ENCODE results near the gene AARS2.
"Not testable (repeated sequence)": the region's sequence is repeated elsewhere in the genome, so short reads cannot be mapped to it uniquely, and the experiment has no call there.

AARS2 gene

DNA sequence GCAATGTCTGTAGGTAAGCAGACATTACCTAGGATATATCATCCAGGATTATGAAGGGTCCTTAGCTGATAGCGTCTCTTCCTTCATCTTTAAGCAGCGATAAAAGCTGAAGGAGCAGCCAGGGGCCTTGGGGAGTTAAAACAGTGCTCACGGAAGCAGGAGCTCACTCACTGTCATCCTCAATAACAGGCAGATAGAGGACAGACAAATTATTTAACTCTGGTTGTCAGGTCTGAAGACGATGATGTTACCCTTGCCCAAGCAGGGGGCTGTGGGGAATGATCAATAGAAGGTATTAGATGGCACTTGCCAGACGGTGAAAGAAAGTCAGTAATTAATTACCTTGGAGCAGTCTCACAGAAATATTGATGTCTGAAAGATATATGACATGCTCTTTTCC lies 16.7 kb upstream of the AARS2 start:
- no peak for DNase-seq

DNA sequence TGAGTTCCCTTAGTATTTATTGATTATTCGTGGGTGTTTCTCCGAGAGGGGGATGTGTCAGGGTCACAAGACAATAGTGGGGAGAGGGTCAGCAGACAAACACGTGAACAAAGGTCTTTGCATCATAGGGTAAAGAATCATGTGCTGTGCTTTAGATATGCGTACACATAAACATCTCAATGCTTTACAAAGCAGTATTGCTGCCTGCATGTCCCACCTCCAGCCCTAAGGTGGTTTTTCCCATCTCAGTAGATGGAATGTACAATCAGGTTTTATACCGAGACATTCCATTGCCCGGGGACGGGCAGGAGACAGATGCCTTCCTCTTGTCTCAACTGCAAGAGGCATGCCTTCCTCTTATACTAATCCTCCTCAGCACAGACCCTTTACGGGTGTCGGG lies 15.1 kb upstream of the AARS2 start:
- not testable (repeated sequence) for DNase-seq

DNA sequence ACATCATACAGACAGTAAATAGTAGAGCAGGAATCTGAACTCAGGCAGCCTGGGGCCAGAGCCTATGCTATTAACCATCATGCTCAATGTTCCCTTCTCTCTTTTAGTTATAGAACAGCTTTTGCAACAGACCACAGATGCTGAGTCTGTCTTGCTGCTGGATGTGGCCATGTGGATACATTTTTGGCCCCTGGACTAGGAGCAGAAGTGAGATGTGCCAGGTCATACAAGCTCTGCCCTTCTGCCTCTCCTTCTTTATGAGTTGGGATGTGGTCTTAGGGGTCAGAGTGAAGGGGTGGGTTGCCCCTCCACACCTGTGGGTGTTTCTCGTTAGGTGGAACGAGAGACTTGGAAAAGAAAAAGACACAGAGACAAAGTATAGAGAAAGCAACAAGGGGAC lies 14.6 kb upstream of the AARS2 start:
- no peak for DNase-seq

DNA sequence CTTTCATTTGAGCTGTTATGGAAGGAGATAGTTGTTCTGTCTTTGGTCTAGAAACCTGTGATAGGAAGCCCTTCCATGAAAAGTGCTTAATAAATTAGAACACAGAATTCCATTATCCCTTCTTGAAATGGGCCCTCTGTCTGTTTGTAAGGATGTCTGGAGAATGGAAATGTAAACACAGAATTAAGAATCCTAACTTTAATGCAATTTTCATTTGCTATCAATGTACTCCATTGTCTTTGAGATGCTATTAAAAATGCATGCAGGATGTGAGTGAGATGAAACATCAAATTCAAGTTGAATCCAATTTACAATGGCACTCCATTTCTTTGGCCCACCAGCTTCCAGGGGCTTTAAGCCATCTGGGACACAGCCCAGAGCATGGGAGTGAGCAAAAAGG lies 13.9 kb upstream of the AARS2 start:
- no peak for DNase-seq

DNA sequence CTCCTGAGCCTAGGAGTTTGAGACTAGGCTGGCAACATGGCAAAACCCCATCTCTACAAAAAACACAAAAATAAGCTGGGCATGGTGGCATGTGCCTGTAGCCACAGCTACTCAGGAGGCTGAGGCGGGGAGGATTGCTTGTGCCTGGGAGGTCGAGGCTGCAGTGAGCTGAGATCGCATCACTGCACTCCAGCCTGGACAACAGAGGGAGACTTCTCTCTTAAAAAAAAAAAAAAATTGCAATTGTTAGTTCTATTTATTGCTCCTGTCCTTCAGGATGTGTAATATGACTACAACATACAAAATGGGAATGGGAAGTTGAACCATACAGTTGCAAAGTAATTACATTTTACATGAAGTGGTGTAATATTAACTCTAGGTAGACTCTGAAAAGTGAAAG lies 8.1 kb upstream of the AARS2 start:
- no peak for DNase-seq

DNA sequence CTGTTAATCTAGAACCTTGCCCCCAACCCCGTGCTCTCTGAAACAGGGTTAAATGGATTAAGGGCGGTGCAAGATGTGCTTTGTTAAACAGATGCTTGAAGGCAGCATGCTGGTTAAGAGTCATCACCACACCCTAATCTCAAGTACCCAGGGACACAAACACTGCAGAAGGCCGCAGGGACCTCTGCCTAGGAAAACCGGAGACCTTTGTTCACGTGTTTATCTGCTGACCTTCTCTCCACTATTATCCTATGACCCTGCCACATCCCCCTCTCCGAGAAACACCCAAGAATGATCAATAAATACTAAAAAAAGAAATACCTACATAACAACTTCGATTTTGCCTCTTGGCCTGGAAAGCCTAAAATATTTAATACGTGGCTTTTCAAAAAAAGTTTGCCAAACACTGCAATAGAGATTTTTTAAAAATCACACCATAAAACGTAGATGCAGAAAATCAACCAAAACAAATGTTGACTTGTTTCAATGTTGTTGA lies 4.0 kb upstream of the AARS2 start:
- not testable (repeated sequence) for DNase-seq

DNA sequence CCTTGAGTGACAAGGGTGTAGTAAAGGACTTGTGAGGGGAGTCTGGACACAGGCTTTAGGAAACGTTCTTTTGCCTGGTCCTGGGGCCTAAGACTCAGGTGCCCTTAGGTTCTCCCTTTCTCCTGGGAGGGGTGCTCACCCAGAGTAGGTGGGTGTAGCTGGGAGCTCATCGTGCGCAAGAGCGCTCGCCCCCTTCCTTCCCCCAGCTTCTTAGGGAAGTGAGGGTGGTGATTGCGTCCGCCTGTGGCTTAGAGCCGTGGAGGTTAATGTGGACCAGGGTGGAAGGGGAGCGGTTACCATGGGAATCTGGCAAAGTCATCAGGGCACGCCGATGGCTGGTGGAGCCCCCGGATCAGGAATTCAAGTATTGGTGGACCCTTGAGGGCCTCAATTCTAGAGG lies 3.3 kb upstream of the AARS2 start:
- no peak for DNase-seq

DNA sequence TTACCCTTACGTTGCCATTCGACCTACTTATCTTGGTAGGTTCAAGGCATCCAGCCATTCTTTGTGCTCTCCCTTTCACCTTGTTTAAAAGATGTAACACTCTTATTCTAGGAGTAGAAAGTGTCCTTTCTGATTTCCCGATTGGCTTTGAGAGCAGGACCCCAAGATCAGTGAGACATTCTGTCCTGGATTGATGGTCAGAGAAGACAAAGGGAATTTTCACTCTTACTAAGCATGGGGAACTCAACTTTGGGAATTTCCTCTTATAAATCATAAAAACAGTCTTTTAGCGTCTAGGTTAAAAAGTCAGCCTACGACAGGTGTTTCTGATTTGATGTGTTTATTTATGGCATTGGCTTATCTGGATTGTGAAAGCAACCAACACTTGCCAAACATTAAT lies 2.8 kb upstream of the AARS2 start:
- no peak for DNase-seq

DNA sequence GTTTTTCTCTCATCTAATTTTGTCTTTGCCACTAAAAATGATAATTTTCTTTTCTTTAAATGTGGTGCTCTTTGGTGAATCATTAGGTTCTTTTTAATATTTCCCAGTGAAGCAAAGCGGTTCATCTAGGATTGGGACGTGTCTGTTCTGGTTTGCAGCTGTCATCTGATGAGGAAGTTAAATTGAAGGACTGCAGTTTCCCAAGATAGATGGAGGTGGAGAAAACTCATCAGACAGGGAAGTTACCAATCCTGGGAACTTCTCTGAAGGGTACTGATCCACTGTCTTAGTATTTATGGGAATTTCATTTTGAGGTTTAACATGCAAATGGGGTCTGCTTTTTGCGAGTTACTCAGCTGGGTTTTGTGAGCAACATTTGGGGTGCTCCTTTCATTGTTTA lies 2.4 kb upstream of the AARS2 start:
- no peak for DNase-seq

DNA sequence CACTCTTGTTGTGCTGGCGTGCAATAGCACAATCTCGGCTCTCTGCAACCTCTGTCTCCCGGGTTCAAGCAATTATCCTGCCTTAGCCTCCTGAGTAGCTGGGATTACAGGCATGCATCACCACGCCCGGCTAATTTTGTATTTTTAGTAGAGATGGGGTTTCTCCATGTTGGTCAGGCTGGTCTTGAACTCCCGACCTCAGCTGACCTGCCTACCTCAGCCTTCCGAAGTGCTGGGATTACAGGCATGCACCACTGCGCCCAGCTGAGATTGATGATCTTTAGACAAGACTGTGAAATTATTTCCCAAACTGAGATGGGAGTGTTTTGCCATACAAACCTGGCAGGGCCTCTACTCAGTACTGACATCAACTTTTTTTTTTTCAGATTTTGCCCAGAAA lies 1.5 kb upstream of the AARS2 start:
- DNase-seq, result not testable (repeated sequence)

DNA sequence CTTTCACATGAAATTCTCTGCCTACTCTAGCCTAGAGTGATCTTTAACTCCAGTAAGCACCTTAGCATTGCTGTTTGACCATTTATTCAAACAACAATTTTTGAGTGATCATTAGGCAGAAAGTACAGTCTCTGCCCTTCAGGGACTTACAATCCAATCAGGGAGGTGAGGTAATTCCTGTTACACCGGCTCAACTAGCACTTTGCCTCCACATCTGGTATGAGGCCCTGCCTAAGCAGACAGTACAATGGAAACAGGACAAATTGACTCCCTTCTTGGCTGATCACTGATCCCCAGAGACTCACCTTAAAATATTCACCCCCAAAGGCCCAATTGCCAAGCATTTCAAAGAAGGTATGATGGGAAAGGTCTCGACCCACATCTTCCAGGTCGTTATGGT lies 1.4 kb downstream of the AARS2 start:
- DNase-seq, result no peak

DNA sequence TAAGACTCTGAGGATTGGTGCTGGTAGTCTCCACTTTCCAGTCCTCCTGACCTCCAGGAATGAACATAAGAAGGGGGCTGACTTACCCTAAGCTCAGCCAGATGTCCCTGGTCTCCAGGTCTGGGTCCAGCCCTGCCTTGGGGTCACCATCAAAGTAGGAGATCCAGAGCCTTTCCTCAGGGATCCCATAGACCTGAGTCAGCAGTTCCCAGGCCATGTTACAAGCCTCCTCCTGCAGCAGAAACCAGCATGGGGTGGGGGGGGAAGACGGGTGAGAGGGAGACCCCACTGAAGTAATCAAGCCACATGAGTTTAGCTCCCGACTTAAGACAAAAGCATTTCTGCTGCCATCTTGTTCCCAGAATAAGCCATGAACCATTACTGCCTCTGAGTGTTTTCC lies 1.8 kb downstream of the AARS2 start:
- no peak for DNase-seq

DNA sequence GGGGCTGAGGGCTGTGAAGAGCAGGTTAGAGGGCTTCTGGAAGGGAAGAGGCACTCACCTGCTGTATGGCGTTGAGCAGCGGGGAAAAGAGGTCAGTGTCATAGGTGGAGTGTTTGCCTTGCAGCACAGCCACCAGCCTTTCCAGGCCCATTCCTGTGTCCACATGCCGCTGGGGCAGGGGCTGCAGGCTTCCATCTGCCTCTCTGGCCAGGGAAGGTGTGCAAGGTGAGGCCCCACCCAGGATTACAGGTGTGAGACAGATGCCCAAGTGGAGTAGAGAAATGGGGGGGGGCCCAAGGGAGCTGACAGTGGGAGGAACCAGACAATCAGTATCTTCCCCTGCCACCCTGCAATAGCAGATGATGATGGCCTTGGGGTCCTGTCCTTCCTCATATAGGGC lies 2.9 kb downstream of the AARS2 start:
- no peak for DNase-seq

DNA sequence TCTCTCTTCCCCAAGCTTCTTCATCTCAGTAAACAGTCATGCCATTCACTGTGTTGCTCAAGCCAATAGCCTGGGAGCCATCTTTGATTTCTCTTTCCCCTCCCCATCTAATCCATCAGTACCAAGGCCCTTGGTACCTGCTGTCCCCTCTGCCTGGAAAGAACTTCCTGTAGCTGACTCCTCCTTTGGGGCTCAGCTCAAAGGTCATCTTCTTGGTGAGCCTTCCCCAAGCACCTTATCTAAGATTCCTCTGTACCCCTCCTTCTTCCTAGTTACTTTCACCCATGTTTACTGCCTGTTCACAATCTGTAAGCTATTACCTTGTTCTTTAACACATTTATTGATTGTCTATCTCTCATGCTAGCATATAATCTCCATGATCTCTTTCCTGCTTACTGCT lies 3.5 kb downstream of the AARS2 start:
- DNase-seq, result no peak

DNA sequence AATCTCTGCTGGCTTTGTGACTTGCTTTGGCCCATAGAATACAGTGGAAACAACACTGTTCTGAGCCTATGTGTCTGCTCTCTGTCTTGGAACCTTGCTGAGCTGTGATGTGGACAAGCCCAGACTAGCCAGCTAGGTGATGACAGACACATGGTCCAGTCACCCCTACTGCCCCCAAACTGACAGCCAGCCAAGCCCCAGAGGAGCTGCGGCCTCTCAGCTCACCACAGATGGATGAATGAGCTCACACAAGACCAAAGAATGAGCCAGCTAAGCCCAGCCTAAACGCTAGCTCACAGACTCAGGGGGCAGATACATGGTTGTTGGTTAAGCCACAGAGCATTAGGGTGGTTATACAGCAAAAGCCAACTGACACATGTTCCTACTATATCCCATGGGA lies 4.1 kb downstream of the AARS2 start:
- no peak for DNase-seq

DNA sequence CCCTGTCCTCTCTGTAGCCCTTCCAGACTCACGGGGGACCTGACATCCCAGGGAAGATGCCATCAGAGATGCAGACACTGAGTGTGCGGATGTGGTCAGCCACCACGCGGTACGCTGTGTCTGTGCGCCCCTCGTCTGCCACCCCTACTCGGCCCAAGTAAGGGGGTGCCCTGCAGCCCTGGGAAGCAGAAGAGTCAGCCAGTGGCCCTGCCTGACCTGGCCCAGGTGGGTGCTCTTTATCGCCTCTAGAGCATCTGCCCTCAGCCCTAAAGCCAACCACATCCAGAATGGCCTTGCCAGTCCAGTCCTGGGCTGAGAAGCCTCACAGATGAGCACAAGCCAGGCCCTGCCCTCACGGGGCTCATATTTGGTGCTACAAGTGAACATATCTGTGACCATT lies 5.9 kb downstream of the AARS2 start:
- DNase-seq, result no peak

DNA sequence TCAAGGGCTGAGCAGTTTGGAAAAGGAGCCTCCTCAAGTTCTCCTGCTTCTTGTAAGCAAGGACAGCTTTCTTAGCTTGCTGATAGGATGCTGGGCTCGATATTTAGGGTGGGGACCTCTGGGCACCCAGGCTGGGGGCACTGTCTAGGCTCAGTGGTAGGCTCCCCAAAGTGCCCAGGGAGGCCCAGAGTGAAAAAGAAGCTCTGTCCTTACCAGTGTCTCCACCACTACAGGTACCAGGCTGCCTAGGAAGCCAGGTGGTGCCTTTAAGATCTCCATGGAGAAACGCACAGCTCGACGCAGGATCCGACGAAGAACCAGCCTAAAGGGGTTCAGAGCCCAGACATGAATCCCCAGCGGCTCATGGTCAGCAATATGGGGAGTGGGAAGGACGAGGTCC lies 6.4 kb downstream of the AARS2 start:
- no peak for DNase-seq

DNA sequence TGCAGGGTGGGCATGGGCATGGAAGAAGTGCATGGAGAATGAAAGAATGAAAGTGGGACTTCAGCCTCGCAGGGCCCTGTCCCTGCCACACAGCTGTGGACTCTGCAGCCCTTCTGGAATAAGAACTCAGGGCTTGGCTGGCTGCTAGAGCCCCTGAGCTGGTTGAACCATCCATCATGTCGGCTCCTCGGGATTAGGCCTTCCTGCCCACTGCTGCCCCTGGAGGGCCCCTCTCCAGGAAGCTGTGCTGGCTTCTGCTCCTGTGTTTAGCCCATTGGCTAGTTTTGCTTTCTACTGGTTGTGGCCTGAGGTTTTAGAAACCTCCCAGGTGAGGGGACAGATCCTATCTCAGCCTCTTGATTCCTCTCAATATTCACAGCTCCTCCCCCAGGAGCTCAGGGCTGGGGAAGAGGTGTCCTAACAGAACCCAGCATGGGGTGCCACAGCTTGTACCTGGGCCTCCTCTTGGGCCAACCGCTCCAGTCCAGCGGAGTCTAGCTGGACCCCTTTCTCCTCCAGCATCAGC lies 7.9 kb downstream of the AARS2 start:
- DNase-seq, result no peak

DNA sequence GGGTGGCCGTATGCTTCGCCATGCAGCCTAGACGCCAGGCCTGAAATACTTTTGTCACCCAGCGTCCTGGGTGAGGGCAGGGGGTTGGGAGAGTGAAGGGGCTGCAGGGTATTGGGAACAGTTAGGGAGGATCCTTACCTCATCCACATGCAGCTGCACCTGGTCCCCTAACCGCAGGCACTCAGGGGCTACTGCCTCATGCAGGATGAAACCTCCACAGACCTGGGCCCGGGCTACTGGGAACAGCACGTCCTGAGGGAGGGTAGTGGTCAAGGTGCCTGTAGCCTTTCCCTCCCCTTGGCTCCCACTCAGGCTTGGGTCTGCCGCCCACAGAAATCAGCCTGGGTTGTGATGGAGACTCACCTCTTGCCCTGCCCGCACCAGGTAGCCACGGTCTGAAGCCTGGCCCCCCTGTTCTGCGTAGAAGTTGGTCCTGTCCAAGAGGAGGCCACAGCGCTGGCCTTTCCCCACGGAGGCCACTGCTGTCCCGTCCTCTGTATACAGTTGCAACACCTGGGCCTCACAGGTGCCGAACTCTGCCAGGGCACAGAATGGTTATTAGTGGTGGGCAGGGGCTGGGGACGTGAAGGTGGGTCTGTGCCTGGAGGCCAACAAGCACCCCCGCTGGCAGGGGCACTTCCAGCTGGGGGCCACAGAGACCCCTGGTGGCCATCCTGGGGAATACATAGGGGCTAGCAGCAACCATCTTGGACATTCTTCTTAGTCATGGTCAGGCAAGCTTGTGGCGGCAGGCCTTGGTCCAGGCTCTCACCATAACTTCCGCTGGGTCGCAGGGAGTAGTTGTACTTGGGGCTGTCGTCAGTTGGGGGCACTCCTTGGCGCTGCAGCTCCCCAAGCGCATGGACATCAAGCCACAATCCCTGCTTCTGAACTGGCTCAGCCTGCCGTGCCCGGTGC lies 8.6 kb downstream of the AARS2 start:
- peak; percentile 43 to 50 for DNase-seq

DNA sequence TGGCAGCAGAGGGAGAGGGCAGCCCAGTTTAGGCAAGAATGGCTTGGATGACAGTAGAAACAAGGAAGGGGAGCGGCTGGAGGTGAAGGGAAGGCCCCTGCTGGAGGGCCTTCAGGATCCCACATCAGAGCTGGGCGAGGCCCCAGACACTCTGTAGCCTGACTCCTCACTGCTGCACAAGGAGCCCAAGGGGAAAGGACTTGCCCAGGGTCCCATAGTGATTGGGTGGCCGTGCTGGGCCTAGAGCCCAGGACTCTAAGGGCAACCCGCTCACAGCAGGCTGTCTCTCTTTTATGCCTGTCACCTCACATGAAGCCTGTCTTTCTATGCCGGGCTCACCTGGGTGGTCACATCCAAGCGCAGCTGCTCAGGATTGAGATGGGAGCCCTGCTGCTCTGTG lies 9.3 kb downstream of the AARS2 start:
- no peak for DNase-seq

DNA sequence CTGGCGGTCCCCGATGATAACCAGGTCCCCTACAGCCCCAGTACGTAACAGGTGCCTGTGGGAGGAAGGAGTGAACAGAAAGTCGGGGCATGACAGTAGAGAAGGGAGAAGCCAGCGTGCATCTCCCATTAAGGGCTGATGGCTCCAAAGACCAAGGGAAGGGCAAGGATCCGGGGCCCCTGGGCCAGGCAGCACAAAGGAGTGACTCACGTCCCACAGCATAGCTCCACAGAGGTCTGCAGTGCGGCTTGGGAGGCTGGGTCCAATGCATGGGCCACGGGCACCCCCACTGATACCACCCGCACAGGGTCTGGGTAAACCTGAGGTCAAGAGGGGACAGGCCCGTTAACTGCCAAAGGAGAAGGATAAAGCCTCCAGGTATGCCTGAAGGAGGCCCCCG lies 10.3 kb downstream of the AARS2 start:
- DNase-seq, result no peak

DNA sequence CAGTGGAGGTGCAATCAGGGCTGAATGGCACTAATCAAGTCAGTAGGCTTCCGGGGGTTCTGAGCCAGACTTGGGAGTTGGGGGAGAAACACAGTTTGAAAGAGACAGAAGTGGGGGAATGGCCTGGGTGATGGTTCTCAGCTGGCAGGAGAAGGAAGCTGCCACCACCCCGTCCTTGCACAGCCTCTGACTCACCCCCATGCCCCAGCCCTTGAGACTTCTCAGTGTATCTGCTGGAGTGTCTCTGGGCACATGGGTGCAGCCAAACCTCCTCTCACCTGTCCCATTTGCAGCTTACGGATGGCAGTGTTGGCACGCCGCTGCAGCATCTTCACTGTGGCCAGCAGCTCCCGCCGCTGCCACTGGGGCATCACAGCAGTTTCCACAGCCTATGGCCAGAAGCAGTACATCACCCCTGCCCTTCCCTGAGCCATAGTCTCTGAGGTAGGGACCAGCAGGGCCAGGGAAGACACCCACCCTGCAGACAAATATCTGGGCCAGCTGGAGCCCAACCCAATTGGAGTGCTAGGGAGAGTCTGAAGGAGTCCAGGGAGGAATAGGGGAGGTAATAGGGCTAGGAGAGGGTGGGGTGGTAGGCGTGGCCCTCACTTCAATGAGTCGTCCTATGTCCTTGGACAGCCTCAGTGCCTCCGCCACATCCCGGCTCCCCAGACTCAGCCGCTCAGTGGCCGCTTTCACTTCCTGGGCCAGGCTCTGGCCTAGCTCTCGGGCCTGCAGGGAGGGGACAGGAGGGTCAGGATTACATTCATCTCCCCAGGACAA lies 11.2 kb downstream of the AARS2 start:
- DNase-seq, result no peak

DNA sequence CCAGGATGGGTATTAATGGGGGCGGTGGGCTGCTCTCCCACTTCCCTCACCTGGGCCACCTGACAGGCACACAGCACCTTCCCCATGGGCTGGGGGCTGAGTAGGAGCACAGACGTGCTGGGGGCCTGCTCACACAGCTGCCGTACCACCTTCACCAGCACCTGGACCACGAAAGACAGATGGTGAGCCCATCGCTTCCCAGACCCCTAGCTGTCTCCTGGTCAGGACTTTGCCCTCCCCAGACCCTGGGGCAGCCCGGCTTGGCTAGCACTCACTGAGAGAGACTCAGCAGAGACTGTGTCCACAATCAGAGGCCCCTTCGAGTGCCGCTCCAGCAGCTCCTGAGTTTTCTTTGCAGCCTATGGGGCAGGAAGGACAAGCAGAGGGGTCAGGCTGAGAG lies 12.0 kb downstream of the AARS2 start:
- DNase-seq, result no peak

DNA sequence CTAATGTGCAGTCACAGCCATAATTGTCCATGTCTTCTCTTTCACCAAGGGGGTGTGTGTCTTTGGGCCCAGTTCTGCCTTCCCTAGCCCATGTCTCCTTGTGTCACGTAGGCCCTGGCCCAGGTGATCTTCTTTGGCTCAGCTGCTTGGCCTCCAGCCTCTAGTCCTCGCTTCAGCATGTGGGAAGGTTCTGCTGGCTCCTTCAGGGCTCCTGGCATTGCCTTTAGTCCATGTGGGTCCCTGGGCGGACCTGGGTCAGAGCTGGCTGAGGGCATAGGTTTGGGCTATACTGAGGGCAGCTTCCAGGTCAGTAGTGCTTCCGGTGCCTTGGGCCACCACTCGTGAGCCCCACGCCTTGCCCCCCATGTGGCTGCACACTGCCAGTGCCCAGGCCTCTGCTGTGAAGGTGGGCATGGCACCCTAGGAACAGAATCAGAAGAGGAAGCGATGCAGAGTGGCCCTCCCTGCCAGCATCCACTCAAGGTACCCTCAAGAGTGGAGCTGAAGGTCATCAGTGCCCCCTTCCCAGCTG lies 12.8 kb downstream of the AARS2 start:
- DNase-seq, result no peak

All from stimulated activated CD4-positive, alpha-beta T cell treated with anti-CD3 and anti-CD28 coated beads, Interleukin-2, amount 100 ng/mL, for 24 hours (primary cell).